D721Med (cell line): ENCODE data around the gene NCK2.

Experiments used
- DNase-seq: peaks from one replicate; pipeline ENCODE4 v3.0.0; 2011; ENCODE audit warnings: low spot score; ENCODE audit not compliant: insufficient read length
- FAIRE-seq: peaks from 2 replicates; lab custom pipeline; 2011; peaks lifted over from hg19 to GRCh38; lab: Jason Lieb, UNC
- CTCF ChIP-seq: IDR thresholded peaks from 2 replicates; pipeline ENCODE4 v1.5.1; 2012; ENCODE audit warnings: mild to moderate bottlenecking, control low read depth; ENCODE audit not compliant: insufficient read depth; ENCODE audit errors: missing control alignments

The NCK2 gene

GRCh38 chr2:105822186-105822585 is 77.5 kb downstream of the NCK2 start:
- FAIRE-seq (no peak), DNase-seq (no peak)
- no peak for TF ChIP-seq CTCF

- no peak for DNase-seq
- no peak for FAIRE-seq
- no peak for TF ChIP-seq CTCF
Measured at GRCh38 chr2:105824446-105824845, 79.7 kb downstream of the NCK2 start.

- DNase-seq: no peak
- FAIRE-seq: no peak
- TF ChIP-seq CTCF: no peak
Measured at GRCh38 chr2:105827351-105828096, 82.8 kb downstream of the NCK2 start.

- no peak for TF ChIP-seq CTCF
- no peak for FAIRE-seq
- DNase-seq: no peak
Measured at GRCh38 chr2:105828558-105828957, 83.8 kb downstream of the NCK2 start.

- no peak for TF ChIP-seq CTCF
- no peak for FAIRE-seq
- no peak for DNase-seq
Measured at GRCh38 chr2:105834931-105835330, 90.2 kb downstream of the NCK2 start.

- DNase-seq (no peak), FAIRE-seq (no peak)
- no peak for TF ChIP-seq CTCF
Measured at GRCh38 chr2:105836341-105836740, 91.6 kb downstream of the NCK2 start.
